Trophoblast cell (in vitro differentiated cells and primary cell): Measurements from ENCODE around the gene EDC4.
A peak's percentile ranks its signal among the peaks of the same experiment; 100 is the strongest.
"Not testable (repeated sequence)": the region's sequence is repeated elsewhere in the genome, so short reads cannot be mapped to it uniquely, and the experiment has no call there.

ENCODE experiments used
- DNase-seq, 2 donors: peaks; one replicate each; pipeline ENCODE4 v3.0.0-alpha.2; 2016
- H2AFZ ChIP-seq: 2 replicates; pipeline ENCODE4 v1.6.1; 2013; ENCODE audit warnings: low read length, moderate library complexity, mild to moderate bottlenecking; ENCODE audit not compliant: insufficient read depth, poor library complexity
- H2AK5ac ChIP-seq: 2 replicates; pipeline ENCODE4 v1.6.1; 2013; ENCODE audit warnings: mild to moderate bottlenecking, low read length
- H2BK120ac ChIP-seq: 2 replicates; pipeline ENCODE4 v1.6.1; 2013; ENCODE audit warnings: low read length, mild to moderate bottlenecking, moderate library complexity; ENCODE audit not compliant: insufficient read depth, poor library complexity
- H2BK12ac ChIP-seq: 2 replicates; pipeline ENCODE4 v1.6.1; 2013; ENCODE audit warnings: mild to moderate bottlenecking, low read length, moderate library complexity
- H2BK5ac ChIP-seq: 2 replicates; pipeline ENCODE4 v1.6.1; 2013; ENCODE audit warnings: low read length, low read depth, moderate library complexity, mild to moderate bottlenecking; ENCODE audit not compliant: poor library complexity
- H3K14ac ChIP-seq: 2 replicates; pipeline ENCODE4 v1.6.1; 2013; ENCODE audit warnings: mild to moderate bottlenecking, low read length
- H3K18ac ChIP-seq: 2 replicates; pipeline ENCODE4 v1.6.1; 2013; ENCODE audit warnings: mild to moderate bottlenecking, low read length
- H3K23ac ChIP-seq: 2 replicates; pipeline ENCODE4 v1.6.1; 2013; ENCODE audit warnings: low read length
- H3K27ac ChIP-seq: 2 replicates; pipeline ENCODE4 v1.5.1; 2013; ENCODE audit warnings: low read depth, mild to moderate bottlenecking, inconsistent platforms, low read length, moderate library complexity
- H3K27me3 ChIP-seq: 2 replicates; pipeline ENCODE4 v1.6.1; 2013; ENCODE audit warnings: inconsistent platforms, mild to moderate bottlenecking, low read length, moderate library complexity; ENCODE audit not compliant: insufficient read depth
- H3K36me3 ChIP-seq, 2 experiments: 1 replicate in 1 of 2; 2 replicates in 1 of 2; pipeline ENCODE4 v1.6.1; 2013; ENCODE audit warnings: low read length in 2 of 2, mild to moderate bottlenecking in 2 of 2, moderate library complexity in 1 of 2; ENCODE audit not compliant: insufficient read depth in 2 of 2, control insufficient read depth in 1 of 2
- H3K4ac ChIP-seq: 2 replicates; pipeline ENCODE4 v1.6.1; 2013; ENCODE audit warnings: low read depth, mild to moderate bottlenecking, low read length, moderate library complexity
- H3K4me1 ChIP-seq, 2 experiments: 1 replicate in 1 of 2; 2 replicates in 1 of 2; pipeline ENCODE4 v1.6.1; 2013; ENCODE audit warnings: low read length in 2 of 2, mild to moderate bottlenecking in 2 of 2, moderate library complexity in 1 of 2; ENCODE audit not compliant: insufficient read depth in 2 of 2, control insufficient read depth in 1 of 2
- H3K4me2 ChIP-seq: 2 replicates; pipeline ENCODE4 v1.6.1; 2013; ENCODE audit warnings: inconsistent platforms, mild to moderate bottlenecking, low read length, moderate library complexity
- H3K4me3 ChIP-seq: 2 replicates; pipeline ENCODE4 v1.5.1; 2013; ENCODE audit warnings: mild to moderate bottlenecking, low read depth, low read length, inconsistent platforms
- H3K79me1 ChIP-seq: one replicate; pipeline ENCODE4 v1.6.1; 2013; ENCODE audit warnings: low read length
- H3K79me2 ChIP-seq: 2 replicates; pipeline ENCODE4 v1.6.1; 2013; ENCODE audit warnings: low read length, mild to moderate bottlenecking; ENCODE audit not compliant: control insufficient read depth, insufficient read depth, poor library complexity
- H3K9ac ChIP-seq: 2 replicates; pipeline ENCODE4 v1.6.1; 2013; ENCODE audit warnings: mild to moderate bottlenecking, low read length
- H3K9me3 ChIP-seq: 2 replicates; pipeline ENCODE4 v1.6.1; 2013; ENCODE audit warnings: low read depth, mild to moderate bottlenecking, control low read depth, inconsistent platforms, low read length; ENCODE audit not compliant: insufficient read depth
- H4K12ac ChIP-seq: 2 replicates; pipeline ENCODE4 v1.6.1; 2013; ENCODE audit warnings: low read depth, mild to moderate bottlenecking, low read length, moderate library complexity
- H4K8ac ChIP-seq: 2 replicates; pipeline ENCODE4 v1.6.1; 2013; ENCODE audit warnings: low read depth, mild to moderate bottlenecking, low read length, moderate library complexity
- H4K91ac ChIP-seq: one replicate; pipeline ENCODE4 v1.6.1; 2013; ENCODE audit warnings: low read depth, mild to moderate bottlenecking, low read length, moderate library complexity
- WGBS: extraction: QIAGEN DNeasy Blood & Tissue Kit; methylation state at CpG from one replicate; pipeline ENCODE4 v1.1.7; 2013; ENCODE audit warnings: missing lambda C conversion rate; ENCODE audit not compliant: insufficient read length, insufficient coverage; ENCODE audit errors: extremely low coverage; 5-methylcytosine and 5-hydroxymethylcytosine counted together

The EDC4 gene

GRCh38 chr16:67910158-67910557, 37.3 kb downstream of the EDC4 start:
- Histone ChIP-seq H4K12ac (no peak overlapping the region), H2AFZ (no peak overlapping the region), H3K27me3 (no peaks in the 10 kb centered on the region), H3K23ac (peak overlapping the region; percentile 61), H2AK5ac (no peak overlapping the region), H2BK12ac (no peak overlapping the region), H3K4me2 (no peak overlapping the region), H3K4ac (no peak overlapping the region), H2BK120ac (no peak overlapping the region), H3K27ac (no peak overlapping the region), H3K9me3 (peaks cover 2% of the 10 kb centered on the region), H3K79me1 (no peaks in the 10 kb centered on the region), H3K36me3 (peaks cover 20% of the 10 kb centered on the region in 2 experiments), H3K9ac (no peak overlapping the region), H3K4me1 (peaks cover 4 to 6% of the 10 kb centered on the region in 2 experiments), H3K14ac (no peak overlapping the region), H4K8ac (no peak overlapping the region), H3K18ac (no peak overlapping the region), H2BK5ac (no peak overlapping the region), H3K79me2 (no peaks in the 10 kb centered on the region), H3K4me3 (no peak overlapping the region), H4K91ac (no peak overlapping the region)
- no peak for DNase-seq
- WGBS = no CpG with 5 or more reads among the region's 2 CpGs

GRCh38 chr16:67914758-67915495, 42.1 kb downstream of the EDC4 start:
- Histone ChIP-seq H3K23ac (no peak overlapping the region), H2BK5ac (no peak overlapping the region), H3K36me3 (peaks cover 10 to 16% of the 10 kb centered on the region in 2 experiments), H3K9ac (no peak overlapping the region), H3K79me2 (no peaks in the 10 kb centered on the region), H2BK120ac (no peak overlapping the region), H3K79me1 (no peaks in the 10 kb centered on the region), H3K4me2 (no peak overlapping the region), H3K4ac (no peak overlapping the region), H3K14ac (no peak overlapping the region), H3K9me3 (no peaks in the 10 kb centered on the region), H4K91ac (no peak overlapping the region), H2AK5ac (no peak overlapping the region), H3K18ac (no peak overlapping the region), H2BK12ac (no peak overlapping the region), H3K4me3 (peak overlapping the region; percentile 23), H3K27ac (no peak overlapping the region), H4K12ac (no peak overlapping the region), H4K8ac (no peak overlapping the region), H3K4me1 (peaks cover 9 to 23% of the 10 kb centered on the region in 2 experiments), H3K27me3 (no peaks in the 10 kb centered on the region), H2AFZ (no peak overlapping the region)
- DNase-seq = no peak
- no CpG with 5 or more reads among the region's 7 CpGs for WGBS

- H3K18ac ChIP-seq, H2AK5ac ChIP-seq, H3K9me3 ChIP-seq, H3K79me1 ChIP-seq, H4K8ac ChIP-seq, H4K91ac ChIP-seq, H3K79me2 ChIP-seq, H3K9ac ChIP-seq, H2BK120ac ChIP-seq, DNase-seq, H3K27ac ChIP-seq, H3K4me3 ChIP-seq, H2AFZ ChIP-seq, H3K27me3 ChIP-seq, H3K4me2 ChIP-seq, H2BK12ac ChIP-seq, H4K12ac ChIP-seq, H3K14ac ChIP-seq, H3K23ac ChIP-seq, H2BK5ac ChIP-seq, H3K4ac ChIP-seq: not testable (repeated sequence)
- H3K36me3 ChIP-seq = peaks cover 8 to 15% of the 10 kb centered on the region in 2 experiments
- no CpG with 5 or more reads among the region's 2 CpGs for WGBS
- H3K4me1 ChIP-seq = peaks cover 9 to 23% of the 10 kb centered on the region in 2 experiments
These were observed 42.6 kb downstream of the EDC4 start for GRCh38 chr16:67915496-67915769.

GRCh38 chr16:67915831-67916723, 43.2 kb downstream of the EDC4 start:
- Histone ChIP-seq H3K14ac (no peak overlapping the region), H3K9me3 (peaks cover 2% of the 10 kb centered on the region), H2BK12ac (no peak overlapping the region), H2BK120ac (no peak overlapping the region), H3K79me1 (no peaks in the 10 kb centered on the region), H2BK5ac (no peak overlapping the region), H3K4me1 (peaks cover 9 to 23% of the 10 kb centered on the region in 2 experiments), H3K79me2 (no peaks in the 10 kb centered on the region), H3K27me3 (no peaks in the 10 kb centered on the region), H2AFZ (no peak overlapping the region), H3K36me3 (peaks cover 8 to 18% of the 10 kb centered on the region in 2 experiments), H2AK5ac (no peak overlapping the region), H3K4ac (no peak overlapping the region), H3K4me3 (no peak overlapping the region), H3K9ac (peak overlapping the region; percentile 4), H4K12ac (no peak overlapping the region), H4K8ac (no peak overlapping the region), H3K4me2 (no peak overlapping the region), H3K27ac (no peak overlapping the region), H3K18ac (no peak overlapping the region), H4K91ac (no peak overlapping the region), H3K23ac (no peak overlapping the region)
- no peak for DNase-seq
- no CpG with 5 or more reads among the region's 7 CpGs for WGBS
